Measurements from ENCODE around the gene KIR2DL4. TPM values are rescaled to one million over a fixed set of nuclear protein-coding genes. Genes with fewer than 3 reads are reported as not detected.
"Not testable (repeated sequence)": the region's sequence is repeated elsewhere in the genome, so short reads cannot be mapped to it uniquely, and the experiment has no call there.

The KIR2DL4 gene
- total RNA-seq, 2 experiments from 2014 or later: not detected

DNA sequence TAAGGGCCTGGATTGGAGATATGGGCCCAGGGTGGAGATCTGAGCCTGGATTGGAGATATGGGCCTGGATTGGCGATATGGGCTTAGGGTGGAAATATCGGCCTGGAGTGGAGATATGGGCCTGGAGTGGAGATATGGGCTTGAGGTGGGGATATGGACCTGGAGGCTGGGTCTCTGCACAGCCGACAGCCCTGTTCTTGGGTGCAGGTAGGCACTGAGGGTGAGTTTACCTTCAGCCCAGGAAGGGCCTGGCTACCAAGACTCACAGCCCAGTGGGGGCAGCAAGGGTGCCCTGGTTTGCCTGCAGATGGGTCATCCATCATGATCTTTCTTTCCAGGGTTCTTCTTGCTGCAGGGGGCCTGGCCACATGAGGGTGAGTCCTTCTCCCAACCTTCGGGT is 32.9 kb upstream of the KIR2DL4 start:
- CTCF ChIA-PET; ATAC-seq (ENCODE audit: poor library complexity): not testable (repeated sequence)

GRCh38 chr19:54771018-54771960 is 32.1 kb upstream of the KIR2DL4 start:
- H3K4me1 ChIP-seq (ENCODE audit: insufficient read depth, low read length); H3K4me3 ChIP-seq (ENCODE audit: low read length); H3K4me1 Mint-ChIP-seq (ENCODE audit: low read depth); ATAC-seq (ENCODE audit: poor library complexity); POLR2A ChIA-PET; H3K36me3 ChIP-seq (ENCODE audit: insufficient read depth, low read length); H3K4me3 Mint-ChIP-seq; H3K27ac Mint-ChIP-seq; H3K9me3 Mint-ChIP-seq; H3K9me3 ChIP-seq (ENCODE audit: control insufficient read depth in 1 of 2, insufficient read depth in 1 of 2, low read length in 2 of 2); H3K27me3 Mint-ChIP-seq; CTCF ChIA-PET; H3K27me3 ChIP-seq (ENCODE audit: control insufficient read depth in 1 of 2, insufficient read depth in 2 of 2, low read length in 2 of 2); H3K36me3 Mint-ChIP-seq (ENCODE audit: low read depth); intact Hi-C loops (cut with DNase I, micrococcal nuclease); H3K27ac ChIP-seq (ENCODE audit: low read depth in 1 of 2, low read length in 2 of 2): not testable (repeated sequence)
- peak in 1 of 14 experiments; percentile 21 for DNase-seq

More for the DNA sequence above, 32.9 kb upstream of the KIR2DL4 start:
- POLR2A ChIA-PET; H3K27me3 ChIP-seq (ENCODE audit: control insufficient read depth in 1 of 2, insufficient read depth in 2 of 2, low read length in 2 of 2); H3K36me3 ChIP-seq (ENCODE audit: insufficient read depth, low read length); H3K4me1 Mint-ChIP-seq (ENCODE audit: low read depth); H3K27ac Mint-ChIP-seq; DNase-seq; H3K4me3 Mint-ChIP-seq; H3K9me3 ChIP-seq (ENCODE audit: control insufficient read depth in 1 of 2, insufficient read depth in 1 of 2, low read length in 2 of 2); H3K36me3 Mint-ChIP-seq (ENCODE audit: low read depth); H3K4me1 ChIP-seq (ENCODE audit: insufficient read depth, low read length); H3K27me3 Mint-ChIP-seq; intact Hi-C loops (cut with DNase I, micrococcal nuclease); H3K9me3 Mint-ChIP-seq; H3K27ac ChIP-seq (ENCODE audit: low read depth in 1 of 2, low read length in 2 of 2); H3K4me3 ChIP-seq (ENCODE audit: low read length): not testable (repeated sequence)

GRCh38 chr19:54772666-54773065 is 30.7 kb upstream of the KIR2DL4 start:
- DNase-seq; CTCF ChIA-PET; H3K27me3 ChIP-seq (ENCODE audit: control insufficient read depth in 1 of 2, insufficient read depth in 2 of 2, low read length in 2 of 2): not testable (repeated sequence)

DNA sequence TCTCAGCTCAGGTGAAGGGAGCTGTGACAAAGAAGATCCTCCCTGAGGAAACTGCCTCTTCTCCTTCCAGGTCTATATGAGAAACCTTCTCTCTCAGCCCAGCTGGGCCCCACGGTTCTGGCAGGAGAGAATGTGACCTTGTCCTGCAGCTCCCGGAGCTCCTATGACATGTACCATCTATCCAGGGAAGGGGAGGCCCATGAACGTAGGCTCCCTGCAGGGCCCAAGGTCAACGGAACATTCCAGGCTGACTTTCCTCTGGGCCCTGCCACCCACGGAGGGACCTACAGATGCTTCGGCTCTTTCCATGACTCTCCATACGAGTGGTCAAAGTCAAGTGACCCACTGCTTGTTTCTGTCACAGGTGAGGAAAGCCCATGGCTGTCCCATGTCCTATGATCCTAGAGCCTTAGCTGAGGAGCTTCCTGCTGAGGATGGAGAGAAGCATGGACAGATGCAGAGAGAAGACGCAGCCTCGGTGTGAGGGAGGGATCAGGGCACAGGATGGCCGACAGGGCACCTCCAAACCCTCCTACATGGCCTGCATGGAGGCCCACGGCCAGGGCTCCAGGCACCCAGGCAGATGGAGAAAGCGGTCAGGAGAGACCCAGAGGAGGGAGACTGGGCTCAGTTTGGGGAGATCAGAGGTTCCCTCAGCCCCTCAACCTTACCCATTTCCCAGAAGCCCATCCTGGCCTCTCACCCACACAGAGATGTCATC is 28.2 kb upstream of the KIR2DL4 start:
- H3K4me3 ChIP-seq (ENCODE audit: low read length); H3K27ac ChIP-seq (ENCODE audit: low read depth in 1 of 2, low read length in 2 of 2); H3K9me3 ChIP-seq (ENCODE audit: control insufficient read depth in 1 of 2, insufficient read depth in 1 of 2, low read length in 2 of 2); H3K9me3 Mint-ChIP-seq; H3K27me3 ChIP-seq (ENCODE audit: control insufficient read depth in 1 of 2, insufficient read depth in 2 of 2, low read length in 2 of 2); H3K36me3 ChIP-seq (ENCODE audit: insufficient read depth, low read length); H3K27ac Mint-ChIP-seq; H3K4me1 ChIP-seq (ENCODE audit: insufficient read depth, low read length); H3K36me3 Mint-ChIP-seq (ENCODE audit: low read depth); DNase-seq; H3K4me1 Mint-ChIP-seq (ENCODE audit: low read depth); POLR2A ChIA-PET; intact Hi-C loops (cut with DNase I, micrococcal nuclease); H3K4me3 Mint-ChIP-seq; ATAC-seq (ENCODE audit: poor library complexity); CTCF ChIA-PET; H3K27me3 Mint-ChIP-seq: not testable (repeated sequence)

More at GRCh38 chr19:54772666-54773065, 30.7 kb upstream of the KIR2DL4 start:
- H3K4me1 ChIP-seq (ENCODE audit: insufficient read depth, low read length); H3K36me3 ChIP-seq (ENCODE audit: insufficient read depth, low read length); H3K27me3 Mint-ChIP-seq; H3K4me3 ChIP-seq (ENCODE audit: low read length); H3K9me3 ChIP-seq (ENCODE audit: control insufficient read depth in 1 of 2, insufficient read depth in 1 of 2, low read length in 2 of 2); H3K27ac ChIP-seq (ENCODE audit: low read depth in 1 of 2, low read length in 2 of 2); POLR2A ChIA-PET; H3K27ac Mint-ChIP-seq; H3K9me3 Mint-ChIP-seq; intact Hi-C loops (cut with DNase I, micrococcal nuclease); H3K4me1 Mint-ChIP-seq (ENCODE audit: low read depth); ATAC-seq (ENCODE audit: poor library complexity); H3K36me3 Mint-ChIP-seq (ENCODE audit: low read depth); H3K4me3 Mint-ChIP-seq: not testable (repeated sequence)

DNA sequence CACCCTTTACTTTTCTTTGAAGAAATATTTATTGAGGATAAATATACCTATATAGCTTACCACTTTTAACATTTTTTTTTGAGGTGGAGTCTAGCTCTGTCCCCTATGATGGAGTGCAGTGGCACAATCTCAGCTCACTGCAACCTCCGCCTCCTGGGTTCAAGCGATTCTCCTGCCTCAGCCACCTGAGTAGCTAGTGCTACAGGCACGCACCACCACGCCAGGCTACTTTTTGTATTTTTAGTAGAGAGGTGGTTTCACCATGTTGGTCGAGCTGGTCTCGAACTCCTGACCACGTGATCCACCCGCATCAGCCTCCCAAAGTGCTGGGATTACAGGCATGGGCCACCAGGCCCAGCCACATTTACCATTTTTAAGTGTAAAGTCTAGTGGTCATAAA is 27.6 kb upstream of the KIR2DL4 start:
- intact Hi-C loops (cut with DNase I, micrococcal nuclease); H3K27ac Mint-ChIP-seq; H3K27ac ChIP-seq (ENCODE audit: low read depth in 1 of 2, low read length in 2 of 2); H3K27me3 ChIP-seq (ENCODE audit: control insufficient read depth in 1 of 2, insufficient read depth in 2 of 2, low read length in 2 of 2); H3K36me3 ChIP-seq (ENCODE audit: insufficient read depth, low read length); H3K4me1 ChIP-seq (ENCODE audit: insufficient read depth, low read length); CTCF ChIA-PET; H3K4me3 ChIP-seq (ENCODE audit: low read length); ATAC-seq (ENCODE audit: poor library complexity); POLR2A ChIA-PET; H3K9me3 ChIP-seq (ENCODE audit: control insufficient read depth in 1 of 2, insufficient read depth in 1 of 2, low read length in 2 of 2); H3K4me1 Mint-ChIP-seq (ENCODE audit: low read depth); H3K36me3 Mint-ChIP-seq (ENCODE audit: low read depth); H3K4me3 Mint-ChIP-seq; H3K27me3 Mint-ChIP-seq; DNase-seq; H3K9me3 Mint-ChIP-seq: not testable (repeated sequence)

DNA sequence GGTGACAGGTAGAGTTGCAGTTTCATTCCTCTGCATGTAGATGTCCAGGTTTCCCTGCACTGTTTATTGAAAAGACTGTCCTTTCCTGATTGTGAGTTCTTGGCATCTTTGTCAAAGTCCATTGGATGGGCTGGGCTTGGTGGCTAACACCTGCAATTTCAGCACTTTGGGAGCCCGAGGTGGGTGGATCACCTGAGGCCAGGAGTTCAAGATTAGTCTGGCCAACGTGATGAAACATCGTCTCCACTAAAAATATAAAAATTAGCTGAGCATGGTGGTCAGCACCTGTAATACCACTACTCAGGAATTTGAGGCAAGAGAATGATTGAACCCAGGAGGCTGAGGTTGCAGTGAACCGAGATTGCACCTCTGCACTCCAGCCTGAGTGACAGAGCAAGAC is 25.6 kb upstream of the KIR2DL4 start:
- DNase-seq; H3K36me3 ChIP-seq (ENCODE audit: insufficient read depth, low read length); H3K4me1 Mint-ChIP-seq (ENCODE audit: low read depth); ATAC-seq (ENCODE audit: poor library complexity); H3K36me3 Mint-ChIP-seq (ENCODE audit: low read depth); H3K27ac ChIP-seq (ENCODE audit: low read depth in 1 of 2, low read length in 2 of 2); H3K4me1 ChIP-seq (ENCODE audit: insufficient read depth, low read length); intact Hi-C loops (cut with DNase I, micrococcal nuclease); CTCF ChIA-PET; H3K4me3 Mint-ChIP-seq; POLR2A ChIA-PET; H3K27me3 Mint-ChIP-seq; H3K4me3 ChIP-seq (ENCODE audit: low read length); H3K27ac Mint-ChIP-seq; H3K27me3 ChIP-seq (ENCODE audit: control insufficient read depth in 1 of 2, insufficient read depth in 2 of 2, low read length in 2 of 2); H3K9me3 Mint-ChIP-seq: not testable (repeated sequence)
- H3K9me3 ChIP-seq (ENCODE audit: control insufficient read depth in 1 of 2, insufficient read depth in 1 of 2, low read length in 2 of 2): peaks cover 0 to 11% of the 10 kb centered on the region in 2 experiments

GRCh38 chr19:54778896-54779295 is 24.5 kb upstream of the KIR2DL4 start:
- H3K36me3 Mint-ChIP-seq (ENCODE audit: low read depth); H3K4me1 Mint-ChIP-seq (ENCODE audit: low read depth); H3K27ac Mint-ChIP-seq; H3K4me1 ChIP-seq (ENCODE audit: insufficient read depth, low read length); H3K4me3 Mint-ChIP-seq; H3K36me3 ChIP-seq (ENCODE audit: insufficient read depth, low read length); H3K9me3 Mint-ChIP-seq; POLR2A ChIA-PET; CTCF ChIA-PET; ATAC-seq (ENCODE audit: poor library complexity); H3K4me3 ChIP-seq (ENCODE audit: low read length); intact Hi-C loops (cut with DNase I, micrococcal nuclease); H3K27me3 ChIP-seq (ENCODE audit: control insufficient read depth in 1 of 2, insufficient read depth in 2 of 2, low read length in 2 of 2); H3K27ac ChIP-seq (ENCODE audit: low read depth in 1 of 2, low read length in 2 of 2): not testable (repeated sequence)
- peaks cover 0 to 11% of the 10 kb centered on the region in 2 experiments for H3K9me3 ChIP-seq (ENCODE audit: control insufficient read depth in 1 of 2, insufficient read depth in 1 of 2, low read length in 2 of 2)
- DNase-seq: peak in 2 of 14 experiments; percentile 43 to 57
- H3K27me3 Mint-ChIP-seq: peaks cover 14% of the 10 kb centered on the region
